Loucy (cell line): ENCODE measurements around the gene B4GALNT3.

Experiments used
- H2AFZ ChIP-seq: fragments of 200-600 bp; sonication (generic); 2 replicates; pipeline ENCODE4 v1.6.0; 2016; ENCODE audit warnings: antibody characterized with exemption, mild to moderate bottlenecking, low read length, moderate library complexity
- H3F3A ChIP-seq: fragments of 200-600 bp; 2 replicates; pipeline ENCODE4 v1.6.0; 2016; ENCODE audit warnings: antibody characterized with exemption, low read depth, mild to moderate bottlenecking
- H3K27me3 ChIP-seq: fragments of 200-600 bp; sonication (generic); 2 replicates; pipeline ENCODE4 v1.6.1; 2014; ENCODE audit warnings: low read length, mild to moderate bottlenecking; ENCODE audit not compliant: insufficient read depth, poor library complexity, severe bottlenecking
- H3K36me3 ChIP-seq: fragments of 200-600 bp; sonication (generic); 2 replicates; pipeline ENCODE4 v1.6.1; 2016; ENCODE audit warnings: low read length; ENCODE audit not compliant: insufficient read depth
- H3K4me1 ChIP-seq: fragments of 200-600 bp; sonication (generic); 2 replicates; pipeline ENCODE4 v1.5.1; 2014; ENCODE audit warnings: low read length, mild to moderate bottlenecking; ENCODE audit not compliant: insufficient read depth, poor library complexity, severe bottlenecking
- H3K4me2 ChIP-seq: fragments of 200-600 bp; sonication (generic); 2 replicates; pipeline ENCODE4 v1.6.0; 2014; ENCODE audit warnings: antibody characterized with exemption, low read length, low read depth, mild to moderate bottlenecking; ENCODE audit not compliant: poor library complexity, severe bottlenecking
- H3K4me3 ChIP-seq: fragments of 200-600 bp; sonication (generic); 2 replicates; pipeline ENCODE4 v1.5.1; 2014; ENCODE audit warnings: low read length, mild to moderate bottlenecking, mixed read lengths; ENCODE audit not compliant: poor library complexity, severe bottlenecking
- H3K79me2 ChIP-seq: fragments of 200-600 bp; sonication (generic); 2 replicates; pipeline ENCODE4 v1.6.1; 2014; ENCODE audit warnings: low read length; ENCODE audit not compliant: insufficient read depth
- H3K9ac ChIP-seq: fragments of 200-600 bp; sonication (generic); 2 replicates; pipeline ENCODE4 v1.6.0; 2014; ENCODE audit warnings: mild to moderate bottlenecking, low read depth, low read length, moderate library complexity; ENCODE audit not compliant: poor library complexity, severe bottlenecking
- H3K9me2 ChIP-seq: fragments of 200-600 bp; sonication (generic); replicated peaks from 2 replicates; pipeline ENCODE4 v1.6.1; 2016; ENCODE audit warnings: low read depth, low read length, mixed read lengths
- H3K9me3 ChIP-seq: fragments of 200-600 bp; sonication (generic); 2 replicates; pipeline ENCODE4 v1.6.1; 2014; ENCODE audit warnings: mild to moderate bottlenecking, antibody characterized with exemption, low read length, low read depth; ENCODE audit not compliant: insufficient read depth
- H4K20me1 ChIP-seq: fragments of 200-600 bp; sonication (generic); 2 replicates; pipeline ENCODE4 v1.6.0; 2014; ENCODE audit warnings: antibody characterized with exemption, low read length, mild to moderate bottlenecking; ENCODE audit not compliant: insufficient read depth, poor library complexity, severe bottlenecking
- EZH2phosphoT487 ChIP-seq: fragments of 200-600 bp; IDR thresholded peaks from 2 replicates; pipeline ENCODE4 v1.6.1; 2018; ENCODE audit warnings: antibody characterized with exemption, mild to moderate bottlenecking, moderate library complexity, borderline replicate concordance
- TF ChIP-seq, protein P1 (sequence below): fragments of 200-600 bp; sonication (generic); conservative IDR thresholded peaks from 2 replicates; pipeline ENCODE4 v1.5.1; 2014; ENCODE audit warnings: mild to moderate bottlenecking, antibody characterized with exemption, low read length

The B4GALNT3 gene

DNA sequence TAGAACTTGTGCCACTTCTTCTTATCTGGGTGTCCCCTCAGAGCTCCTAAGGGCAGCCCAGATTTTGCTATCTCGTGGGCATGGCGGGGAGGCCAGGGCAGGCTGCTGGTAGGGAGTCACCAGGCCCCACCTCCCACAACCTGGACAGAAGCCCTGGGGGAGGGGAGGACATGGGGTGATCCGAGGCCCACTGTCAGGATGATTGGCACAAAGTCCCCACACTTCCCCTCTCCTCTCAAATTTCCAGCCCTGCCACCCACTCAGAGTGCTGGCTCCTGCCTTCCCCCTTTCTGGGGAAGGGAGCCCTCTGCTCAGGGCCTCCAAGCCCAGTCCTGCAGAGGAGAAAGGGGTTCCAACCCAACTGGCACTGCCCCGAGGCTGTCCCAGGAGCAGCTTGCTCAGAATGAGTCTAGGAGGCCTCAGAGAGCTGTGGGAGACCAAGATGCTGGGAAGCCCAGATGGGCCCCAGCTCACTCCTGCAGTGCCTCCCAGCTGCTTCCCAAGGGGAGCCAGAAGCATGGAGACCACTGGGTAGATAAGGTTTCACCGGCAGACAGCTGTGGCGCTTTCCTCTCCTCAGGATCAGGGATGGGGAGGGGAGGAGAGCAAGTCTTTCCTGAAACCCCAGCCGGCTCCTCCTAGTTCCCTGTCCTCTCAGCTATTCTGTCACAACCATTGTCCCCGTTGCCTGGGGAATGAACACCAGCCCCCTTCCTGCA is 82.8 kb downstream of the B4GALNT3 start:
- Histone ChIP-seq H3K9me2 (no peaks in the 10 kb centered on the region), H3K79me2 (no peaks in the 10 kb centered on the region), H3F3A (no peaks in the 10 kb centered on the region), H3K4me1 (peaks cover 20% of the 10 kb centered on the region), H3K27me3 (no peaks in the 10 kb centered on the region), H3K4me3 (no peak overlapping the region), H3K9me3 (no peaks in the 10 kb centered on the region), H3K36me3 (no peaks in the 10 kb centered on the region), H3K9ac (no peak overlapping the region), H2AFZ (no peak overlapping the region), H3K4me2 (no peak overlapping the region), H4K20me1 (no peaks in the 10 kb centered on the region)
- TF ChIP-seq, protein P1, sequence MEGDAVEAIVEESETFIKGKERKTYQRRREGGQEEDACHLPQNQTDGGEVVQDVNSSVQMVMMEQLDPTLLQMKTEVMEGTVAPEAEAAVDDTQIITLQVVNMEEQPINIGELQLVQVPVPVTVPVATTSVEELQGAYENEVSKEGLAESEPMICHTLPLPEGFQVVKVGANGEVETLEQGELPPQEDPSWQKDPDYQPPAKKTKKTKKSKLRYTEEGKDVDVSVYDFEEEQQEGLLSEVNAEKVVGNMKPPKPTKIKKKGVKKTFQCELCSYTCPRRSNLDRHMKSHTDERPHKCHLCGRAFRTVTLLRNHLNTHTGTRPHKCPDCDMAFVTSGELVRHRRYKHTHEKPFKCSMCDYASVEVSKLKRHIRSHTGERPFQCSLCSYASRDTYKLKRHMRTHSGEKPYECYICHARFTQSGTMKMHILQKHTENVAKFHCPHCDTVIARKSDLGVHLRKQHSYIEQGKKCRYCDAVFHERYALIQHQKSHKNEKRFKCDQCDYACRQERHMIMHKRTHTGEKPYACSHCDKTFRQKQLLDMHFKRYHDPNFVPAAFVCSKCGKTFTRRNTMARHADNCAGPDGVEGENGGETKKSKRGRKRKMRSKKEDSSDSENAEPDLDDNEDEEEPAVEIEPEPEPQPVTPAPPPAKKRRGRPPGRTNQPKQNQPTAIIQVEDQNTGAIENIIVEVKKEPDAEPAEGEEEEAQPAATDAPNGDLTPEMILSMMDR: no peak
- no peak for TF ChIP-seq EZH2phosphoT487

GRCh38 chr12:543114-543451 is 83.3 kb downstream of the B4GALNT3 start:
- H3K4me2 ChIP-seq: no peak overlapping the region
- TF ChIP-seq EZH2phosphoT487: no peak
- TF ChIP-seq, protein P1: no peak
- H2AFZ ChIP-seq: no peak overlapping the region
- H3K79me2 ChIP-seq: no peaks in the 10 kb centered on the region
- no peak overlapping the region for H3K9ac ChIP-seq
- H3K9me2 ChIP-seq: no peaks in the 10 kb centered on the region
- no peaks in the 10 kb centered on the region for H3K9me3 ChIP-seq
- H3K27me3 ChIP-seq: no peaks in the 10 kb centered on the region
- no peaks in the 10 kb centered on the region for H3F3A ChIP-seq
- no peaks in the 10 kb centered on the region for H3K36me3 ChIP-seq
- H4K20me1 ChIP-seq: no peaks in the 10 kb centered on the region
- no peak overlapping the region for H3K4me3 ChIP-seq
- H3K4me1 ChIP-seq: peaks cover 20% of the 10 kb centered on the region

- H3K9me3 ChIP-seq: no peaks in the 10 kb centered on the region
- no peaks in the 10 kb centered on the region for H4K20me1 ChIP-seq
- H3K4me2 ChIP-seq: no peak overlapping the region
- H3K4me1 ChIP-seq: peaks cover 12% of the 10 kb centered on the region
- H3K79me2 ChIP-seq: no peaks in the 10 kb centered on the region
- no peak overlapping the region for H3K4me3 ChIP-seq
- no peak for TF ChIP-seq EZH2phosphoT487
- TF ChIP-seq, protein P1: no peak
- no peak overlapping the region for H2AFZ ChIP-seq
- no peak overlapping the region for H3K9ac ChIP-seq
- H3K9me2 ChIP-seq: no peaks in the 10 kb centered on the region
- no peaks in the 10 kb centered on the region for H3F3A ChIP-seq
- no peaks in the 10 kb centered on the region for H3K36me3 ChIP-seq
- H3K27me3 ChIP-seq: no peaks in the 10 kb centered on the region
Observed at GRCh38 chr12:544142-544541, 84.4 kb downstream of the B4GALNT3 start.
